Caco-2 (cell line): ENCODE measurements around the gene GALNT17. TPM values are rescaled to one million over a fixed set of nuclear protein-coding genes. Genes with fewer than 3 reads are reported as not detected.

Source experiments
- BruUV-seq: library from RNA; stranded (reverse); fragments of 400-500 nt; replicated peaks from 2 replicates; lab custom pipeline; 2021; lab: Mats Ljungman, UMichigan
- CTCF ChIA-PET: fragments of 300-600 bp; sonication (Branson Sonifier 250); formaldehyde crosslinking; loops from one replicate; lab custom pipeline; 2022; ENCODE audit warnings: antibody characterized with exemption; lab: Charles Lee
- POLR2A ChIA-PET: fragments of 300-600 bp; sonication (Branson Sonifier 250); formaldehyde crosslinking; loops from one replicate; lab custom pipeline; 2022; ENCODE audit warnings: antibody characterized with exemption; lab: Charles Lee
- DNase-seq, 2 experiments: peaks; one replicate each; pipeline versions ENCODE4 v3.0.0 to v3.0.0-alpha.2; 2020 to 2022
- H3K27me3 ChIP-seq: replicated peaks from 2 replicates; pipeline ENCODE4 v1.6.0; 2011; ENCODE audit warnings: low read length; ENCODE audit not compliant: control insufficient read depth, insufficient read depth
- H3K36me3 ChIP-seq: 2 replicates; pipeline ENCODE4 v1.5.1; 2011; ENCODE audit warnings: low read length; ENCODE audit not compliant: control insufficient read depth, insufficient read depth
- H3K4me1 ChIP-seq: fragments of 250-450 bp; sonication (Bioruptor Pico); 2 replicates; pipeline ENCODE4 v1.5.1; 2020; ENCODE audit warnings: mild to moderate bottlenecking
- H3K4me3 ChIP-seq: 2 replicates; pipeline ENCODE4 v1.5.1; 2011; ENCODE audit warnings: low read depth, mild to moderate bottlenecking, control low read depth, low read length
- H3K9me3 ChIP-seq: fragments of 250-450 bp; sonication (Bioruptor Pico); 2 replicates; pipeline ENCODE4 v1.5.1; 2020; ENCODE audit warnings: mild to moderate bottlenecking, moderate library complexity
- H3K27ac Mint-ChIP-seq: one replicate; pipeline ENCODE4 v1.8.0; 2022; ENCODE audit warnings: mixed read lengths; ENCODE audit not compliant: unreplicated experiment
- H3K27me3 Mint-ChIP-seq: one replicate; pipeline ENCODE4 v1.8.0; 2022; ENCODE audit warnings: mixed read lengths; ENCODE audit not compliant: insufficient read depth, unreplicated experiment
- H3K36me3 Mint-ChIP-seq: one replicate; pipeline ENCODE4 v1.8.0; 2022; ENCODE audit warnings: mild to moderate bottlenecking, mixed read lengths; ENCODE audit not compliant: insufficient read depth, unreplicated experiment
- H3K4me1 Mint-ChIP-seq: one replicate; pipeline ENCODE4 v1.8.0; 2022; ENCODE audit warnings: low read depth, mixed read lengths; ENCODE audit not compliant: unreplicated experiment
- H3K4me3 Mint-ChIP-seq: one replicate; pipeline ENCODE4 v1.8.0; 2022; ENCODE audit warnings: mild to moderate bottlenecking, moderate library complexity, mixed read lengths; ENCODE audit not compliant: unreplicated experiment
- H3K9me3 Mint-ChIP-seq: one replicate; pipeline ENCODE4 v1.8.0; 2022; ENCODE audit warnings: mixed read lengths; ENCODE audit not compliant: unreplicated experiment
- CTCF ChIP-seq, 2 experiments: fragments of 200-600 bp in 1 of 2; IDR thresholded peaks; 1 replicate in 1 of 2; 2 replicates in 1 of 2; pipeline versions ENCODE4 v1.5.1 to v1.8.0; 2011 to 2022; ENCODE audit warnings: antibody characterized with exemption in 1 of 2, control low read depth in 1 of 2, inconsistent platforms in 1 of 2, low read depth in 1 of 2, low read length in 1 of 2, mild to moderate bottlenecking in 1 of 2, moderate library complexity in 1 of 2; ENCODE audit not compliant: insufficient read depth in 1 of 2, severe bottlenecking in 1 of 2, unreplicated experiment in 1 of 2
- intact Hi-C: fragments of 100-400 bp; cut with micrococcal nuclease; formaldehyde crosslinking; loops from one replicate; pipeline ENCODE4 v1.10.0; 2022; ENCODE audit not compliant: unreplicated experiment
- total RNA-seq: library from RNA; stranded (reverse); gene quantifications from 2 replicates; pipeline ENCODE4 v1.2.3, GENCODE V29; 2022

GALNT17 gene
- total RNA-seq, 1 experiment from 2014 or later: not detected

- Mint-ChIP-seq H3K4me1 (no peaks in the 10 kb centered on the region), H3K9me3 (peaks cover 46% of the 10 kb centered on the region), H3K27ac (no peak overlapping the region), H3K36me3 (no peaks in the 10 kb centered on the region), H3K4me3 (no peak overlapping the region), H3K27me3 (no peaks in the 10 kb centered on the region)
- intact Hi-C loops: no loop called here
- no TSS peak for BruUV-seq
- no peaks in the 10 kb centered on the region for H3K4me1 ChIP-seq
- ChIA-PET POLR2A (no interaction called here), CTCF (no interaction called here)
- TF ChIP-seq CTCF (IDR thresholded peaks at IDR 0.05; ENCODE audit: insufficient read depth in 1 of 2, low read depth in 1 of 2, low read length in 1 of 2, severe bottlenecking in 1 of 2, unreplicated experiment in 1 of 2): no peak
- H3K9me3 ChIP-seq: no peaks in the 10 kb centered on the region; the same call in 1 of the 2 replicates
- no peaks in the 10 kb centered on the region for H3K36me3 ChIP-seq
- H3K4me3 ChIP-seq: no peak overlapping the region
- H3K27me3 ChIP-seq: no peaks in the 10 kb centered on the region
- no peak for DNase-seq
Observed at GRCh38 chr7:71466448-71467145, 334.7 kb downstream of the GALNT17 start.

GRCh38 chr7:71470326-71470725 is 338.4 kb downstream of the GALNT17 start:
- Mint-ChIP-seq H3K4me3 (no peak overlapping the region), H3K27ac (no peak overlapping the region), H3K9me3 (peaks cover 42% of the 10 kb centered on the region), H3K36me3 (no peaks in the 10 kb centered on the region), H3K27me3 (no peaks in the 10 kb centered on the region), H3K4me1 (no peaks in the 10 kb centered on the region)
- Histone ChIP-seq H3K4me3 (no peak overlapping the region), H3K9me3 (no peaks in the 10 kb centered on the region; the same call in 1 of the 2 replicates), H3K36me3 (no peaks in the 10 kb centered on the region), H3K27me3 (no peaks in the 10 kb centered on the region), H3K4me1 (no peaks in the 10 kb centered on the region)
- ChIA-PET CTCF (no interaction called here), POLR2A (no interaction called here)
- intact Hi-C loops: no loop called here
- no peak for TF ChIP-seq CTCF (IDR thresholded peaks at IDR 0.05; ENCODE audit: insufficient read depth in 1 of 2, low read depth in 1 of 2, low read length in 1 of 2, severe bottlenecking in 1 of 2, unreplicated experiment in 1 of 2)
- no TSS peak for BruUV-seq
- no peak for DNase-seq

GRCh38 chr7:71470830-71471229 is 338.9 kb downstream of the GALNT17 start:
- TF ChIP-seq CTCF (IDR thresholded peaks at IDR 0.05; ENCODE audit: insufficient read depth in 1 of 2, low read depth in 1 of 2, low read length in 1 of 2, severe bottlenecking in 1 of 2, unreplicated experiment in 1 of 2): no peak
- Histone ChIP-seq H3K4me1 (no peaks in the 10 kb centered on the region), H3K9me3 (no peaks in the 10 kb centered on the region; the same call in 1 of the 2 replicates), H3K36me3 (no peaks in the 10 kb centered on the region), H3K4me3 (no peak overlapping the region), H3K27me3 (no peaks in the 10 kb centered on the region)
- Mint-ChIP-seq H3K9me3 (peaks cover 43% of the 10 kb centered on the region), H3K27ac (no peak overlapping the region), H3K36me3 (no peaks in the 10 kb centered on the region), H3K4me3 (no peak overlapping the region), H3K27me3 (no peaks in the 10 kb centered on the region), H3K4me1 (no peaks in the 10 kb centered on the region)
- POLR2A ChIA-PET: no interaction called here
- BruUV-seq: no TSS peak
- intact Hi-C loops: no loop called here
- CTCF ChIA-PET: no interaction called here
- no peak for DNase-seq
